Activated naive CD8-positive, alpha-beta T cell treated with anti-CD3 and anti-CD28 coated beads, Interleukin-2, amount 50 U/mL, for 24 hours (primary cell): ENCODE measurements around the gene ZMIZ1.
A peak's percentile ranks its signal among the peaks of the same experiment; 100 is the strongest.

Experiments
- ATAC-seq: fragments of 150-1000 bp; cut with Tn5 transposase; one replicate; pipeline ENCODE4 v1.10.0; 2021
- DNase-seq: peaks from one replicate; pipeline ENCODE4 v3.0.0; 2021
- H3K27ac Mint-ChIP-seq: one replicate; pipeline ENCODE4 v1.8.0; 2021; ENCODE audit warnings: mild to moderate bottlenecking, mixed read lengths
- H3K27me3 Mint-ChIP-seq: one replicate; pipeline ENCODE4 v1.8.0; 2021; ENCODE audit warnings: mixed read lengths
- H3K36me3 Mint-ChIP-seq: one replicate; pipeline ENCODE4 v1.8.0; 2021; ENCODE audit warnings: low read depth, mixed read lengths
- H3K4me1 Mint-ChIP-seq: one replicate; pipeline ENCODE4 v1.8.0; 2021; ENCODE audit warnings: mixed read lengths
- H3K4me3 Mint-ChIP-seq: one replicate; pipeline ENCODE4 v1.8.0; 2021; ENCODE audit warnings: mild to moderate bottlenecking, moderate library complexity, mixed read lengths
- H3K9me3 Mint-ChIP-seq: one replicate; pipeline ENCODE4 v1.8.0; 2021; ENCODE audit warnings: mixed read lengths

ZMIZ1 gene

GRCh38 chr10:79347226-79347893, 278.6 kb downstream of the ZMIZ1 start, which contains the start of gene PPIF:
TSS of gene PPIF (plus strand) at chr10:79347469. CDS start at chr10:79347549, 80 bp downstream.
- no peaks in the 10 kb centered on the region for H3K27me3 Mint-ChIP-seq
- DNase-seq (peak; percentile 96), ATAC-seq (peak; percentile 92)
- H3K4me3 Mint-ChIP-seq = peak within 1 kb of the TSS; percentile 88
- H3K9me3 Mint-ChIP-seq = no peaks in the 10 kb centered on the region
- peak within 1 kb of the TSS; percentile 91 for H3K27ac Mint-ChIP-seq
- peaks cover 40% of the 10 kb centered on the region for H3K36me3 Mint-ChIP-seq
- peaks cover 31% of the 10 kb centered on the region for H3K4me1 Mint-ChIP-seq

GRCh38 chr10:79347894-79348639, 279.3 kb downstream of the ZMIZ1 start:
- H3K4me1 Mint-ChIP-seq = peaks cover 32% of the 10 kb centered on the region

GRCh38 chr10:79348640-79348988, 279.8 kb downstream of the ZMIZ1 start:
- no peaks in the 10 kb centered on the region for H3K27me3 Mint-ChIP-seq
- peaks cover 51% of the 10 kb centered on the region for H3K36me3 Mint-ChIP-seq

More at GRCh38 chr10:79347894-79348639, 279.3 kb downstream of the ZMIZ1 start:
- Mint-ChIP-seq H3K4me3 (peak overlapping the region; percentile 88), H3K36me3 (peaks cover 46% of the 10 kb centered on the region), H3K27me3 (no peaks in the 10 kb centered on the region), H3K9me3 (no peaks in the 10 kb centered on the region), H3K27ac (peak overlapping the region; percentile 91)
- ATAC-seq = peak; percentile 63
- peak; percentile 84 for DNase-seq

GRCh38 chr10:79349072-79349491, 280.3 kb downstream of the ZMIZ1 start:
- Mint-ChIP-seq H3K27ac (peak overlapping the region; percentile 91), H3K36me3 (peaks cover 56% of the 10 kb centered on the region), H3K9me3 (no peaks in the 10 kb centered on the region), H3K27me3 (no peaks in the 10 kb centered on the region), H3K4me1 (peaks cover 42% of the 10 kb centered on the region), H3K4me3 (peak overlapping the region; percentile 88)
- ATAC-seq (no peak), DNase-seq (no peak)

More at GRCh38 chr10:79348640-79348988, 279.8 kb downstream of the ZMIZ1 start:
- H3K27ac Mint-ChIP-seq = peak overlapping the region; percentile 91
- DNase-seq (no peak), ATAC-seq (no peak)
- H3K4me1 Mint-ChIP-seq = peaks cover 38% of the 10 kb centered on the region
- H3K9me3 Mint-ChIP-seq = no peaks in the 10 kb centered on the region
- H3K4me3 Mint-ChIP-seq = peak overlapping the region; percentile 88

GRCh38 chr10:79349766-79350406, 281.1 kb downstream of the ZMIZ1 start:
- Mint-ChIP-seq H3K27ac (peak overlapping the region; percentile 59), H3K36me3 (peaks cover 64% of the 10 kb centered on the region), H3K4me1 (peaks cover 50% of the 10 kb centered on the region), H3K27me3 (no peaks in the 10 kb centered on the region), H3K4me3 (peak overlapping the region; percentile 88), H3K9me3 (no peaks in the 10 kb centered on the region)
- DNase-seq (no peak), ATAC-seq (no peak)

- Mint-ChIP-seq H3K4me1 (peaks cover 53% of the 10 kb centered on the region), H3K36me3 (peaks cover 71% of the 10 kb centered on the region), H3K27ac (peak overlapping the region; percentile 59), H3K27me3 (no peaks in the 10 kb centered on the region), H3K9me3 (no peaks in the 10 kb centered on the region), H3K4me3 (peak overlapping the region; percentile 88)
- ATAC-seq (no peak), DNase-seq (no peak)
Observed at GRCh38 chr10:79350407-79351154, 281.8 kb downstream of the ZMIZ1 start.

GRCh38 chr10:79351332-79351731, 282.6 kb downstream of the ZMIZ1 start:
- H3K36me3 Mint-ChIP-seq = peaks cover 78% of the 10 kb centered on the region
- DNase-seq (no peak), ATAC-seq (no peak)
- H3K27ac Mint-ChIP-seq = no peak overlapping the region
- H3K4me3 Mint-ChIP-seq = no peak overlapping the region
- H3K9me3 Mint-ChIP-seq = no peaks in the 10 kb centered on the region
- no peaks in the 10 kb centered on the region for H3K27me3 Mint-ChIP-seq
- H3K4me1 Mint-ChIP-seq = peaks cover 60% of the 10 kb centered on the region

GRCh38 chr10:79352035-79352877, 283.5 kb downstream of the ZMIZ1 start:
- H3K9me3 Mint-ChIP-seq = no peaks in the 10 kb centered on the region
- no peak for ATAC-seq
- peaks cover 84% of the 10 kb centered on the region for H3K36me3 Mint-ChIP-seq
- peak overlapping the region; percentile 11 for H3K4me3 Mint-ChIP-seq
- H3K27me3 Mint-ChIP-seq = no peaks in the 10 kb centered on the region
- peak overlapping the region; percentile 49 for H3K27ac Mint-ChIP-seq
- DNase-seq = no peak
- peaks cover 56% of the 10 kb centered on the region for H3K4me1 Mint-ChIP-seq

GRCh38 chr10:79353000-79353406, 284.2 kb downstream of the ZMIZ1 start:
- Mint-ChIP-seq H3K27ac (no peak overlapping the region), H3K9me3 (no peaks in the 10 kb centered on the region), H3K27me3 (no peaks in the 10 kb centered on the region), H3K4me1 (peaks cover 56% of the 10 kb centered on the region), H3K4me3 (peak overlapping the region; percentile 19), H3K36me3 (peaks cover 86% of the 10 kb centered on the region)
- no peak for DNase-seq
- no peak for ATAC-seq

- Mint-ChIP-seq H3K4me1 (peaks cover 50% of the 10 kb centered on the region), H3K27me3 (no peaks in the 10 kb centered on the region), H3K9me3 (no peaks in the 10 kb centered on the region), H3K4me3 (no peak overlapping the region), H3K36me3 (peaks cover 81% of the 10 kb centered on the region), H3K27ac (no peak overlapping the region)
- peak; percentile 8 for ATAC-seq
- DNase-seq = no peak
Observed at GRCh38 chr10:79353726-79354125, 285.0 kb downstream of the ZMIZ1 start.

- Mint-ChIP-seq H3K4me1 (peaks cover 47% of the 10 kb centered on the region), H3K27me3 (no peaks in the 10 kb centered on the region), H3K9me3 (no peaks in the 10 kb centered on the region), H3K27ac (no peak overlapping the region), H3K4me3 (peak overlapping the region; percentile 6), H3K36me3 (peaks cover 77% of the 10 kb centered on the region)
- DNase-seq (no peak), ATAC-seq (peak; percentile 51)
Observed at GRCh38 chr10:79354141-79354540, 285.4 kb downstream of the ZMIZ1 start.

GRCh38 chr10:79354615-79355014, 285.8 kb downstream of the ZMIZ1 start:
- Mint-ChIP-seq H3K4me1 (peaks cover 42% of the 10 kb centered on the region), H3K36me3 (peaks cover 72% of the 10 kb centered on the region), H3K4me3 (peak overlapping the region; percentile 6), H3K27ac (peak overlapping the region; percentile 46), H3K27me3 (no peaks in the 10 kb centered on the region), H3K9me3 (no peaks in the 10 kb centered on the region)
- no peak for ATAC-seq
- no peak for DNase-seq

GRCh38 chr10:79355420-79356017, 286.8 kb downstream of the ZMIZ1 start:
- DNase-seq (no peak), ATAC-seq (no peak)
- peak overlapping the region; percentile 50 for H3K27ac Mint-ChIP-seq
- no peaks in the 10 kb centered on the region for H3K9me3 Mint-ChIP-seq
- no peak overlapping the region for H3K4me3 Mint-ChIP-seq
- H3K4me1 Mint-ChIP-seq = peaks cover 35% of the 10 kb centered on the region
- H3K27me3 Mint-ChIP-seq = no peaks in the 10 kb centered on the region
- peaks cover 64% of the 10 kb centered on the region for H3K36me3 Mint-ChIP-seq
